ENCODE measurements around the gene CYSLTR1. TPM values are rescaled to one million over a fixed set of nuclear protein-coding genes. Genes with fewer than 3 reads are reported as not detected.

CYSLTR1 gene
- total RNA-seq, 1 donor from 2014 or later: 1.2 TPM

DNA sequence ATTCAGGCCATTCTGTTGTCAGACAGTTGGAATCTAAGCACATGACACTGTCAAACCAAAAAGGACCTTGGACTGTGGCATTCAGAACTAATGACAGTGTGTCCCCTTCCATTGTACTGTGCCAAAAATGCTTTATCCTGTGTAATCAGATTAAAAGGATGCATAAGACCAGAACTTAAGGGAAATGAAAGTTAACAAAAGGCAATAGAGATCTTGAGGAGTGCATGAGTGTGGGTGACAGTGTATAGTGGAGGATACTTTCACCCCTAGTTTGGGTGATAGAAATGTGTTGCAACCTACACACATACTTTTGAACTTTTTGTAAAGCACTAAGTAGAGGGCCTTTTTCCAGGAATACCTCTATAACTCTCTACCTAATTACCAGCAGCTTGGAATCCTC, 4.5 kb downstream of the CYSLTR1 start:
- TF ChIP-seq, protein P1, sequence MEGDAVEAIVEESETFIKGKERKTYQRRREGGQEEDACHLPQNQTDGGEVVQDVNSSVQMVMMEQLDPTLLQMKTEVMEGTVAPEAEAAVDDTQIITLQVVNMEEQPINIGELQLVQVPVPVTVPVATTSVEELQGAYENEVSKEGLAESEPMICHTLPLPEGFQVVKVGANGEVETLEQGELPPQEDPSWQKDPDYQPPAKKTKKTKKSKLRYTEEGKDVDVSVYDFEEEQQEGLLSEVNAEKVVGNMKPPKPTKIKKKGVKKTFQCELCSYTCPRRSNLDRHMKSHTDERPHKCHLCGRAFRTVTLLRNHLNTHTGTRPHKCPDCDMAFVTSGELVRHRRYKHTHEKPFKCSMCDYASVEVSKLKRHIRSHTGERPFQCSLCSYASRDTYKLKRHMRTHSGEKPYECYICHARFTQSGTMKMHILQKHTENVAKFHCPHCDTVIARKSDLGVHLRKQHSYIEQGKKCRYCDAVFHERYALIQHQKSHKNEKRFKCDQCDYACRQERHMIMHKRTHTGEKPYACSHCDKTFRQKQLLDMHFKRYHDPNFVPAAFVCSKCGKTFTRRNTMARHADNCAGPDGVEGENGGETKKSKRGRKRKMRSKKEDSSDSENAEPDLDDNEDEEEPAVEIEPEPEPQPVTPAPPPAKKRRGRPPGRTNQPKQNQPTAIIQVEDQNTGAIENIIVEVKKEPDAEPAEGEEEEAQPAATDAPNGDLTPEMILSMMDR (IDR thresholded peaks at IDR 0.05; ENCODE audit: borderline replicate concordance): no peak
- H3K4me1 ChIP-seq: no peaks in the 10 kb centered on the region
- no peaks in the 10 kb centered on the region for H3K27me3 ChIP-seq (ENCODE audit: low read depth)
- no peaks in the 10 kb centered on the region for H3K36me3 ChIP-seq
- no peak overlapping the region for H3K4me3 ChIP-seq
- intact Hi-C loops (cut with micrococcal nuclease): no loop called here
- no peak overlapping the region for H3K27ac ChIP-seq (replicated peaks)
- no peak for DNase-seq
- no peaks in the 10 kb centered on the region for H3K9me3 ChIP-seq (replicated peaks)

DNA sequence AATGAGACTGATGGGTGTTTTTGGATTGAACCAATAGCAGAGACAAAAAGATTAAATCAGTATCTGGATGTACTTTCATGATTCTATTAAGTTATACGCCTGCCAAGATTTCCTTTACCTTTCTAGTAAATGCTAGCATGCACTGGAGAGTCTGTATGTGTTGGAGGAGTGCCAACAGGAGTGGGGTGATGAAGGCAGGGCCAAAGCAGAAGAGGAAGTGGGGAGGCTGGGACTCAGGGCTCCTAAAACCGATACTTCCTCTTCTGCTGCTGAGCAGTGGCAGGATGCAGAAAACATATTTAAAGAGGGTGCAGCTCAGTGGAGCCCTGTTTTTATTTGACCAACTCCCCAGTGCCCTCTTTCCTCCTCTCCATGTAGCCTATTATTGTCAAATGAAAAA, 5.6 kb downstream of the CYSLTR1 start:
- TF ChIP-seq, protein P1 (IDR thresholded peaks at IDR 0.05; ENCODE audit: borderline replicate concordance): no peak
- H3K27me3 ChIP-seq (ENCODE audit: low read depth): no peaks in the 10 kb centered on the region
- no peak overlapping the region for H3K27ac ChIP-seq (replicated peaks)
- no peaks in the 10 kb centered on the region for H3K4me1 ChIP-seq
- no peaks in the 10 kb centered on the region for H3K36me3 ChIP-seq
- intact Hi-C loops (cut with micrococcal nuclease): no loop called here
- peak; percentile 14 for DNase-seq
- no peak overlapping the region for H3K4me3 ChIP-seq
- H3K9me3 ChIP-seq (replicated peaks): no peaks in the 10 kb centered on the region

DNA sequence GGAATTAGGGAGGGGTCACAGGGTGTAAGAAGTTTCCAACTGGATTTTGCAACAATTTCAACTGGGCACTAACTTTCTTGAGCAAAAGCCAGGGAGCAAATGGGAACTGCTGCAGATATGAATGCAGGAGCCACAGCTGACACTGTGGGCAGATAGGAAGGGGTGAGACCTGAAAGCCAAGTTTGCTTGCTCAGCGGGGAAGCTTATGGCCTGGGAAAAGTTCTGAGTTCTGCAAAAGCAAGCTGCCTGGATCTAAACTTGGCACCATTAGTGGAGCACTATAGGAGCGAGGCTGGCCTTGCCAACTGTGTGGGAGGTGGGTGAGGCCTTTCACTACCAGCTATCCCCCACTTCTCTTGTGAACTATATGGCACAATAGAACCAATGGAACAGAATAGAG, 11.1 kb downstream of the CYSLTR1 start:
- no peaks in the 10 kb centered on the region for H3K9me3 ChIP-seq (replicated peaks)
- H3K4me1 ChIP-seq: no peaks in the 10 kb centered on the region
- H3K36me3 ChIP-seq: no peaks in the 10 kb centered on the region
- intact Hi-C loops (cut with micrococcal nuclease): no loop called here
- no peak overlapping the region for H3K4me3 ChIP-seq
- no peak overlapping the region for H3K27ac ChIP-seq (replicated peaks)
- TF ChIP-seq, protein P1 (IDR thresholded peaks at IDR 0.05; ENCODE audit: borderline replicate concordance): no peak
- no peaks in the 10 kb centered on the region for H3K27me3 ChIP-seq (ENCODE audit: low read depth)
- DNase-seq: no peak

DNA sequence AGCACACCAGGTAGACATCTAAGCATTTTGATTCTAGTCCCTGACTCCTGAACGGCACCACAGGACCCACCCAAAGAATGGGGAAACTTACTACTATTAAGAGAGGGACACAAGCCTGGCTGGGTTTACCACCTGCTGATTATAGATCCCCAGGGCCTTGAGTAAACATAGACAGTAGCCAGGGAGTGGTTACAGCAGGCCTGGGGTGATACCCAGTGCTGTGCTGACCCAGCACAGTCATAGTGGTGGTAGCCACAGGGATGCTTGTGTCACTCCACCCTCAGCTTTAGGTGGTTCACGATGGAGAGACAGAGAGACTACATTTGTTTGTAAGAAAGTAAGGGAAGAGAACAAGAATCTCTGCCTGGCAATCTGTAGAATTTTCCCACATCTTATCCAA, 11.7 kb downstream of the CYSLTR1 start:
- no peaks in the 10 kb centered on the region for H3K9me3 ChIP-seq (replicated peaks)
- no peak overlapping the region for H3K4me3 ChIP-seq
- H3K36me3 ChIP-seq: no peaks in the 10 kb centered on the region
- no peaks in the 10 kb centered on the region for H3K4me1 ChIP-seq
- DNase-seq: no peak
- no peak overlapping the region for H3K27ac ChIP-seq (replicated peaks)
- TF ChIP-seq, protein P1 (IDR thresholded peaks at IDR 0.05; ENCODE audit: borderline replicate concordance): no peak
- intact Hi-C loops (cut with micrococcal nuclease): no loop called here
- no peaks in the 10 kb centered on the region for H3K27me3 ChIP-seq (ENCODE audit: low read depth)

DNA sequence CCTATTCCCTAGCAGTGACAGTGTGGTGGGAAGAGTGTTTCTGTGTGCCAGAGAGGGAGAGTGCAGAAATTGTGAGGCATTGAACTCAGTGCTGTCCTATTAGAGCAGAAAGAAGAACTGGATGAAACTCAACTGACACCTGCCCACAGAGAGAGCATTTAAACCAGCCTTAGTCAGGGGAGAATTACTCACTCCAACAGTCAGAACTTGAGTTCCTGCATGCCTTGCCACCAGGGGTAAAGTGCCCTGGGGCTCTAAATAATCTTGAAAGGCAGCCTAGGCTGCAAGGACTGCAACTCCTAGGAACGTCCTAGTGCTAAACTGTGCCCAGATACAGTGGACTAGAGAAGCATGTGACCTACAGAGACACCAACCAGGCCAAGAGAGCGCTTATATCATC, 12.8 kb downstream of the CYSLTR1 start:
- intact Hi-C loops (cut with micrococcal nuclease): no loop called here
- H3K27ac ChIP-seq (replicated peaks): no peak overlapping the region
- H3K9me3 ChIP-seq (replicated peaks): no peaks in the 10 kb centered on the region

More for the DNA sequence above, 12.8 kb downstream of the CYSLTR1 start:
- H3K4me1 ChIP-seq: no peaks in the 10 kb centered on the region
- no peak overlapping the region for H3K4me3 ChIP-seq
- H3K27me3 ChIP-seq (ENCODE audit: low read depth): no peaks in the 10 kb centered on the region
- DNase-seq: no peak
- H3K36me3 ChIP-seq: no peaks in the 10 kb centered on the region
- TF ChIP-seq, protein P1 (IDR thresholded peaks at IDR 0.05; ENCODE audit: borderline replicate concordance): no peak

All from left ventricle myocardium inferior (tissue), 1 donor.